Breast epithelium (tissue), 3 donors: ENCODE data around the gene TMEM233.

Experiments
- CTCF ChIP-seq, 3 donors: fragments of 450-650 bp; IDR thresholded peaks; one replicate each; pipeline ENCODE4 v1.5.1; 2016 to 2017; ENCODE audit warnings: antibody characterized with exemption in 3 of 3, mild to moderate bottlenecking in 3 of 3, moderate library complexity in 3 of 3
- POLR2A ChIP-seq: fragments of 450-650 bp; IDR thresholded peaks from one replicate; pipeline ENCODE4 v1.6.1; 2016; ENCODE audit warnings: antibody characterized with exemption, mild to moderate bottlenecking, moderate library complexity
- POLR2AphosphoS5 ChIP-seq, 3 donors: sonication (generic); formaldehyde crosslinking; IDR thresholded peaks; one replicate each; pipeline ENCODE4 v1.6.1; 2017; ENCODE audit warnings: antibody characterized with exemption in 3 of 3

GRCh38 chr12:119676573-119676972 lies 83.0 kb downstream of the TMEM233 start:
- TF ChIP-seq POLR2AphosphoS5 (IDR thresholded peaks at IDR 0.05) (no peak), CTCF (IDR thresholded peaks at IDR 0.05) (no peak), POLR2A (no peak)
